Erythroblast (primary cell): ENCODE data around the gene NDUFA11.

Experiments
- GATA1 ChIP-seq: IDR thresholded peaks from 2 replicates; pipeline ENCODE4 v1.6.1; 2011; ENCODE audit warnings: low read depth, mild to moderate bottlenecking, control low read depth, low read length, moderate library complexity
- POLR2A ChIP-seq: IDR thresholded peaks from 2 replicates; pipeline ENCODE4 v1.6.1; 2011; ENCODE audit warnings: mild to moderate bottlenecking, low read length

DNA sequence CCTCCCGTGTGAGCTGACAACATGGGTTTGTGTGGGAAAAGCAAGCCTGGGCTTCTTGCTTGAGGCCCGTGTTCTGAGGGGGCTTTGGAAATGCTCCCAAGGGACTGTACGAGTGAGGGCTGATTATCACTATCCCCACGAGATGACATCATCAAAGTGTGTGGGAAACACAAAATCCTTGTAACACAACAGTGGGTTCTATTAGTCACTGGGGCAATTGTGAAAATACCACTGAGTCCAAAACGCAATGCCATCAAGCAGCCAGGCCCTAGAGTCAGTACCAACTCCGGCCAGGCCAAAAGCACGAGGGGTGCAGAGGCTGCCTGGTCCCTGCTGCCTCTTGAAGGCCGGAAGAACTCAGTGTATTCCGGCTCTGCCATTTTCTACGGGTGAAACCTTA lies 40.0 kb upstream of the NDUFA11 start:
- TF ChIP-seq POLR2A (no peak), GATA1 (no peak)
